Measurements from ENCODE around the gene TCF25.
"Not testable (repeated sequence)": the region's sequence is repeated elsewhere in the genome, so short reads cannot be mapped to it uniquely, and the experiment has no call there.

TCF25 gene

GRCh38 chr16:89845417-89845816 lies 28.0 kb upstream of the TCF25 start:
- DNase-seq = no peak

GRCh38 chr16:89847051-89847939 lies 26.1 kb upstream of the TCF25 start:
- no peak for DNase-seq

GRCh38 chr16:89847940-89848297 lies 25.5 kb upstream of the TCF25 start:
- no peak for DNase-seq

- no peak for DNase-seq
These were observed 24.4 kb upstream of the TCF25 start for GRCh38 chr16:89848974-89849373.

- DNase-seq = no peak
These were observed 19.9 kb upstream of the TCF25 start for GRCh38 chr16:89853306-89853993.

GRCh38 chr16:89855301-89855945 lies 18.0 kb upstream of the TCF25 start:
- no peak for DNase-seq

- no peak for DNase-seq
These were observed 17.4 kb upstream of the TCF25 start for GRCh38 chr16:89855986-89856385.

GRCh38 chr16:89858973-89859614 lies 14.3 kb upstream of the TCF25 start:
- DNase-seq = no peak

- no peak for DNase-seq
These were observed 13.8 kb upstream of the TCF25 start for GRCh38 chr16:89859615-89860007.

GRCh38 chr16:89860747-89861304 lies 12.6 kb upstream of the TCF25 start:
- peak; percentile 63 to 70 for DNase-seq

- no peak for DNase-seq
These were observed 11.7 kb upstream of the TCF25 start for GRCh38 chr16:89861648-89862047.

GRCh38 chr16:89862732-89863131 lies 10.7 kb upstream of the TCF25 start:
- DNase-seq = no peak

GRCh38 chr16:89863741-89864526 lies 9.5 kb upstream of the TCF25 start:
- peak; percentile 37 to 39 for DNase-seq

- no peak for DNase-seq
These were observed 8.9 kb upstream of the TCF25 start for GRCh38 chr16:89864527-89864820.

- DNase-seq = no peak
These were observed 5.5 kb upstream of the TCF25 start for GRCh38 chr16:89867918-89868317.

- DNase-seq = no peak
These were observed 3.5 kb upstream of the TCF25 start for GRCh38 chr16:89869911-89870310.

GRCh38 chr16:89870440-89870839 lies 3.0 kb upstream of the TCF25 start:
- no peak for DNase-seq

GRCh38 chr16:89871895-89872294 lies 1.5 kb upstream of the TCF25 start:
- DNase-seq = no peak

GRCh38 chr16:89873972-89874689 lies 739 bp downstream of the TCF25 start:
- peak; percentile 94 to 97 for DNase-seq

- DNase-seq = not testable (repeated sequence)
These were observed 5.7 kb downstream of the TCF25 start for GRCh38 chr16:89879123-89879522.

- DNase-seq = no peak
These were observed 7.3 kb downstream of the TCF25 start for GRCh38 chr16:89880477-89881367.

Data from activated CD4-positive, alpha-beta T cell treated with anti-CD3 and anti-CD28 coated beads for 4 hours (primary cell).